Activated CD4-positive, alpha-beta T cell treated with anti-CD3 and anti-CD28 coated beads, Interleukin-2, Interleukin-4, amounts not matched to agents 100 ng/mL and 50 ng/mL, durations not matched to agents 16 hours and 8 hours (primary cell): ENCODE measurements around the gene ZSCAN1.
"Not testable (repeated sequence)": the region's sequence is repeated elsewhere in the genome, so short reads cannot be mapped to it uniquely, and the experiment has no call there.

Source experiments
- DNase-seq: peaks from one replicate; pipeline ENCODE4 v3.0.0-alpha.2; 2020; ENCODE audit warnings: low spot score

Gene ZSCAN1

GRCh38 chr19:58033741-58034476 lies at the start of gene ZSCAN1:
Gene ZSCAN1, plus strand, starts transcription at chr19:58034025. Its CDS starts 3,812 bp downstream, at chr19:58037837.
- DNase-seq = no peak

GRCh38 chr19:57992841-57993240 lies 41.0 kb upstream of the ZSCAN1 start:
- no peak for DNase-seq

GRCh38 chr19:58000677-58001076 lies 33.1 kb upstream of the ZSCAN1 start:
- no peak for DNase-seq

GRCh38 chr19:58001895-58002369 lies 31.9 kb upstream of the ZSCAN1 start:
- DNase-seq = no peak

- peak; percentile 78 for DNase-seq
Measured at GRCh38 chr19:58002384-58003173, 31.2 kb upstream of the ZSCAN1 start, which contains the start of gene ZNF606. Gene ZNF606, minus strand, starts transcription at chr19:58002820. Its CDS starts 1,501 bp downstream, at chr19:58001319.

- DNase-seq = no peak
Measured at GRCh38 chr19:58003174-58003828, 30.5 kb upstream of the ZSCAN1 start.

- no peak for DNase-seq
Measured at GRCh38 chr19:58007285-58007684, 26.5 kb upstream of the ZSCAN1 start.

- DNase-seq = not testable (repeated sequence)
Measured at GRCh38 chr19:58008877-58009276, 24.9 kb upstream of the ZSCAN1 start.

GRCh38 chr19:58009301-58009665 lies 24.5 kb upstream of the ZSCAN1 start:
- no peak for DNase-seq

- peak; percentile 47 for DNase-seq
Measured at GRCh38 chr19:58009666-58010301, 24.0 kb upstream of the ZSCAN1 start.

- no peak for DNase-seq
Measured at GRCh38 chr19:58010507-58010906, 23.3 kb upstream of the ZSCAN1 start.

- DNase-seq = no peak
Measured at GRCh38 chr19:58014141-58014540, 19.7 kb upstream of the ZSCAN1 start.

GRCh38 chr19:58020129-58020528 lies 13.7 kb upstream of the ZSCAN1 start:
- DNase-seq = no peak

- DNase-seq = no peak
Measured at GRCh38 chr19:58021541-58022282, 12.1 kb upstream of the ZSCAN1 start.

- DNase-seq = no peak
Measured at GRCh38 chr19:58022283-58022660, 11.6 kb upstream of the ZSCAN1 start.

- DNase-seq = no peak
Measured at GRCh38 chr19:58024661-58025060, 9.2 kb upstream of the ZSCAN1 start.

GRCh38 chr19:58034477-58034793 lies 610 bp downstream of the ZSCAN1 start:
- DNase-seq = no peak

- DNase-seq = no peak
Measured at GRCh38 chr19:58035863-58036262, 2.0 kb downstream of the ZSCAN1 start.

- no peak for DNase-seq
Measured at GRCh38 chr19:58037927-58038687, 4.3 kb downstream of the ZSCAN1 start.

GRCh38 chr19:58038688-58039204 lies 4.9 kb downstream of the ZSCAN1 start:
- DNase-seq = no peak
